Measurements from ENCODE around the gene KCNV2.

GRCh38 chr9:2764353-2764752 lies 47.0 kb downstream of the KCNV2 start:
- no peak for TF ChIP-seq ZNF114 (CRISPR knock-in tag; IDR thresholded peaks at IDR 0.05)
- no peak for TF ChIP-seq EZH2 (IDR thresholded peaks at IDR 0.05; ENCODE audit: low read depth, unreplicated experiment)
- TF ChIP-seq CTCF (conservative IDR thresholded peaks at IDR 0.05; ENCODE audit: low read depth in 2 of 2) = no peak

All from GM23338 (cell line).